NCI-H510A treated with DMSO at 0.1 percent for 48 hours (cell line): Measurements from ENCODE around the gene ALK.
A peak's percentile ranks its signal among the peaks of the same experiment; 100 is the strongest.
"Not testable (repeated sequence)": the region's sequence is repeated elsewhere in the genome, so short reads cannot be mapped to it uniquely, and the experiment has no call there.

Experiments
- DNase-seq: peaks from one replicate; lab custom pipeline; 2025; lab: John Stamatoyannopoulos, UW

The ALK gene

GRCh38 chr2:29245035-29245741, 676.2 kb downstream of the ALK start:
- DNase-seq, result not testable (repeated sequence)

GRCh38 chr2:29242621-29243375, 678.6 kb downstream of the ALK start:
- DNase-seq, result no peak

GRCh38 chr2:29241955-29242565, 679.3 kb downstream of the ALK start:
- DNase-seq, result no peak

GRCh38 chr2:29241341-29241740, 680.0 kb downstream of the ALK start:
- DNase-seq, result no peak

GRCh38 chr2:29240601-29241000, 680.8 kb downstream of the ALK start:
- DNase-seq, result no peak

GRCh38 chr2:29239209-29239960, 682.0 kb downstream of the ALK start:
- DNase-seq, result no peak

GRCh38 chr2:29238497-29238896, 682.9 kb downstream of the ALK start:
- peak; percentile 6 for DNase-seq

GRCh38 chr2:29236074-29236473, 685.3 kb downstream of the ALK start:
- no peak for DNase-seq

GRCh38 chr2:29235411-29235810, 686.0 kb downstream of the ALK start:
- no peak for DNase-seq

GRCh38 chr2:29233428-29233827, 688.0 kb downstream of the ALK start:
- peak; percentile 62 for DNase-seq

GRCh38 chr2:29232041-29232440, 689.3 kb downstream of the ALK start:
- DNase-seq, result no peak

GRCh38 chr2:29229640-29230039, 691.7 kb downstream of the ALK start:
- no peak for DNase-seq

- no peak for DNase-seq
These were observed 692.4 kb downstream of the ALK start for GRCh38 chr2:29228947-29229346.

- DNase-seq, result no peak
These were observed 693.3 kb downstream of the ALK start for GRCh38 chr2:29227935-29228675.

GRCh38 chr2:29226808-29227207, 694.6 kb downstream of the ALK start:
- DNase-seq, result no peak

GRCh38 chr2:29226375-29226774, 695.0 kb downstream of the ALK start:
- DNase-seq, result no peak

GRCh38 chr2:29225814-29226213, 695.6 kb downstream of the ALK start:
- DNase-seq, result no peak

GRCh38 chr2:29224693-29225551, 696.5 kb downstream of the ALK start:
- DNase-seq, result no peak

GRCh38 chr2:29223851-29224692, 697.3 kb downstream of the ALK start:
- no peak for DNase-seq

- no peak for DNase-seq
These were observed 698.1 kb downstream of the ALK start for GRCh38 chr2:29223257-29223656.
